ENCODE measurements around the gene FGF19. TPM values are rescaled to one million over a fixed set of nuclear protein-coding genes. Genes with fewer than 3 reads are reported as not detected.
A peak's percentile ranks its signal among the peaks of the same experiment; 100 is the strongest.

The FGF19 gene
- total and polyA plus RNA-seq, 9 of the 15 experiments (the other 6 are each of a cell fraction or from before 2014, with no cell fraction given): 0.11 TPM; not detected in 8

GRCh38 chr11:69664103-69664775, 39.6 kb downstream of the FGF19 start:
- ChIA-PET POLR2A (interaction anchor here (0.5 kb wide), 1 partner anchor 349 kb away, joined by 3 read pairs; no protein-coding TSS in a partner anchor), CTCF (ENCODE audit: low intra/inter-chr PET ratio) (interaction anchor here (0.6 kb wide), 1 partner anchor 473 kb away, joined by 4 read pairs; no protein-coding TSS in a partner anchor)
- Histone ChIP-seq H3K9ac (ENCODE audit: insufficient read depth in 1 of 2, low read depth in 2 of 2, low read length in 2 of 2) (peak overlapping the region in 1 of 2 experiments; percentile 59; a peak in 1 of 4 replicates), H3K9me1 (ENCODE audit: control insufficient read depth, insufficient read depth, low read length) (peaks cover 3% of the 10 kb centered on the region), H3K27me3 (ENCODE audit: control insufficient read depth in 2 of 2, insufficient read depth in 2 of 2, low read length in 2 of 2) (no peaks in the 10 kb centered on the region), H3K36me3 (ENCODE audit: control insufficient read depth, insufficient read depth, low read length) (peaks cover 42% of the 10 kb centered on the region), H3K4me2 (ENCODE audit: insufficient read depth, low read length) (no peak overlapping the region), H3K27ac (ENCODE audit: extremely low read depth, low read depth, low read length) (no peak overlapping the region), H3K4me1 (replicated peaks in 1 of 2; ENCODE audit: control insufficient read depth in 2 of 2, insufficient read depth in 2 of 2, low read length in 2 of 2) (no peaks in the 10 kb centered on the region; a peak in 2 of 5 replicates), H3K4me3 (no peak overlapping the region), H3K9me3 (replicated peaks; ENCODE audit: control insufficient read depth, insufficient read depth, low read depth, low read length) (no peaks in the 10 kb centered on the region), H2AFZ (ENCODE audit: low read depth, low read length) (no peak overlapping the region), H4K20me1 (replicated peaks; ENCODE audit: control insufficient read depth, insufficient read depth, low read length) (peaks cover 3% of the 10 kb centered on the region), H3K79me2 (ENCODE audit: control insufficient read depth, insufficient read depth, low read length) (no peaks in the 10 kb centered on the region)
- 92% methylated on average over 17 of the region's 17 CpGs for WGBS (ENCODE audit: insufficient coverage, low coverage, missing lambda C conversion rate)
- no peak for FAIRE-seq
- no TSS peak for BruUV-seq (replicated peaks)
- DNase-seq (ENCODE audit: extremely low read depth in 1 of 4, low spot score in 3 of 4): no peak
- intact Hi-C loops (cut with micrococcal nuclease): no loop called here
- no peak for ATAC-seq
- in situ Hi-C loops (cut with MboI): loop anchor here (25.0 kb wide), 2 partner anchors 827 to 1027 kb away; partner anchors contain the start of gene CPT1A
- no peak for TF ChIP-seq TEAD1 (CRISPR knock-in tag; IDR thresholded peaks at IDR 0.05)
- TF ChIP-seq BCLAF1 (IDR thresholded peaks at IDR 0.05; ENCODE audit: borderline replicate concordance in 1 of 2, control insufficient read depth in 1 of 2, low read depth in 2 of 2, low read length in 1 of 2): no peak
- no peak for TF ChIP-seq CHD7 (IDR thresholded peaks at IDR 0.05; ENCODE audit: low read depth, low read length)
- TF ChIP-seq SMAD3 (CRISPR knock-in tag; conservative IDR thresholded peaks at IDR 0.05): no peak
- no peak for TF ChIP-seq TCF3 (CRISPR knock-in tag; IDR thresholded peaks at IDR 0.05)
- no peak for TF ChIP-seq ZNF586 (CRISPR knock-in tag; conservative IDR thresholded peaks at IDR 0.05)
